HT-29 (cell line): Measurements from ENCODE around the gene PTPDC1. TPM values are rescaled to one million over a fixed set of nuclear protein-coding genes. Genes with fewer than 3 reads are reported as not detected.

Source experiments
- DNase-seq: peaks from one replicate; pipeline ENCODE4 v3.0.0-alpha.2; 2015; ENCODE audit warnings: low spot score
- total RNA-seq: library from RNA; depleted of rRNA; stranded (reverse); fragments of >200 nt; shearing (Covaris generic); gene quantifications from 2 replicates; pipeline ENCODE4 v1.2.3, GENCODE V29; 2014; rRNA removed

The PTPDC1 gene
- total RNA-seq = 6.0 and 8.2 TPM in 2 replicates

- DNase-seq = no peak
Measured at GRCh38 chr9:94084314-94084713, at the start of gene PTPDC1. Gene PTPDC1 (plus strand): TSS chr9:94084464. CDS start chr9:94084531, 67 bp downstream.

DNA sequence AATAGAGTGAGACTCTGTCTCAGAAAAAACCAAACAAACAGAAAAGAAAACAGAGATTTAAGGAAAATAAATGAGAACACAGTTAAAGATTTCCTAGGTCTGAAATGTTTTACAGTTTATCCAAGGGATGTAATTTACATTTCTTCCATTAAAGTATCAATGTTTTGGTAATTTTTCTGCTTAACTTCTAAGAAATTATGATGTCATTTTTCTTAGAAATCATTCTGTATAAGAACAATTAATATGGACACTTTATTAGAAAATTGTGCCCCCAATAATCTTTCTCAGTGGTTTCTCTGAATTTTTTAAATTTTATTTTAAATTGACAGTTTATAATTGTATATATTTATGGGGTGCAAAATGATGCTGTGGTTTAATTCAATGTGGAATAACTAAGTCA lies 49.8 kb upstream of the PTPDC1 start:
- no peak for DNase-seq

DNA sequence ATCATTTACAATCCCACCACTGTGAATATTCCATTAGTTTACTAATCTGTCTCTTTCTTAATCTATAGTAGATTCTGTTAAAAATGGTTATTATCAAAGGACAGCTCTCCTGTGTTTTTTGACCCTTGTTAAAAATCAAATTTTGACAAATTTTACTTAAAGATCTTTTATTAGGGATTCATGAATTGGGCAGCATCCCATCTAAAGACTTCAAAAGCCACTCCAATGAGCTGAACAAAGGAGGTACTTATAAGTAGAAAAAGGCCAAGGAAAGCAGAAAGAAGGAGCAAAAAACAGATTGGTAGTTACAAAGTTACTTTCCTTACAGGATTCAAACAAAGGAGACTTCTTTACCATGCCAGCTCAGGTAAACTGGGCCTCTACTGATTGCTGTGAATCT lies 44.5 kb upstream of the PTPDC1 start:
- DNase-seq = no peak

- no peak for DNase-seq
Measured at GRCh38 chr9:94042516-94043360, 41.5 kb upstream of the PTPDC1 start.

DNA sequence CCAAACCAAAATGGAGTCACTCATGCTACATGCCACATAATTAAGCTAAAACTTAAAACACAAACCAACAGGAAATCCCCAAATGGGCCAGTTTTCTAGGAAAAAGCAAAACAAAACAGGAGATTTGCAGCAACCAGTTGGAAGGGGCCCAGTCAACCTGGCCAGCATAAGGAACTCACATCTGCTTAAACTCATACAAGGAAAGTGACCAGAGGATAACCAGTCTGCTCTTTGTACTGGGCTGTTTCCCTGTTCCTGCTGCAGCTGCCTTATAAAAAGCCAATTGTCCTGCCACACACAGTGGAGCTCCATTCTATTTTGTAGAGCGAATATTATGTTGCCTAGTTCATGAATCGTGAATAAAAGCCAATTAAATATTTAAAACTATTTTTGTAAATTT lies 29.5 kb upstream of the PTPDC1 start:
- DNase-seq = no peak

- no peak for DNase-seq
Measured at GRCh38 chr9:94056442-94056974, 27.8 kb upstream of the PTPDC1 start.

DNA sequence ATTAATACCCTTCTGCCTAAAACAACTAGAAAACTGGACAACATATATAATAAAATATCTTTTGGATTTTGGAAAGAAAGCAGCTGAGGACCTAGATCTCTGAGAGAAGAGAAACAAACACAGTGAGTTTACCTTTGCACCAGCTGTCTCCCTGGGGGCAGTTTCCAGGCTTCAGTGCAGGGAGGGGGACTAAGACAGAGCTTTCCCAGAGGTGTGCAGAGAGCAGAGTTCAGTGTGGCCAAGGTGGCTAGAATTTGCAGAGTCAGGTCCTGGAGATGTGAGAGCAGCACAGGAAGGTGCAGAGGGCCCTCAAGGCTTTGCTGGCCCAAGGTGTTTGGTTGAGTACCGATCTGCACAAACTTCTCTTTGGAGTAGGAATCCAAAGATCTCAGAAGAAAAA lies 26.3 kb upstream of the PTPDC1 start:
- no peak for DNase-seq

DNA sequence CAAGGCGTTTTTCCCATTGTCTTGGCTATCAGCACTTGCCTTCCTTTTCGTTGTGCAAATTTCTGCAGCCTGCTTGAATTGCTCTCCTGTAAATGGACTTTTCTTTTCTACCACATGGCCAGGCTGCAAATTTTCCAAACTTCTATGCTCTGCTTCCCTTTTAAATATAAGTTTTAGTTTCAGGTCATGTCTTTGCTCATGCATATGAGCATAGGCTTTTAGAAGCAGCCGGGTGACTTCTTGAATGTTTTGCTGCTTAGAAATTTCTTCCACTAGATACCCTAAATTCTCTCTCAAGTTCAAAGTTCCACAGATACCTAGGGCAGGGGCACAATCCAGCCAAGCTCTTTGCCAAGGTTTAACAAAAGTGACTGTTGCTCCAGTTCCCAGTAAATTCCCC lies 22.4 kb upstream of the PTPDC1 start:
- no peak for DNase-seq

GRCh38 chr9:94065535-94065961 lies 18.7 kb upstream of the PTPDC1 start:
- DNase-seq = peak; percentile 87

- no peak for DNase-seq
Measured at GRCh38 chr9:94068257-94068656, 16.0 kb upstream of the PTPDC1 start.

GRCh38 chr9:94076557-94076956 lies 7.7 kb upstream of the PTPDC1 start:
- no peak for DNase-seq

GRCh38 chr9:94078086-94078485 lies 6.2 kb upstream of the PTPDC1 start:
- DNase-seq = no peak

DNA sequence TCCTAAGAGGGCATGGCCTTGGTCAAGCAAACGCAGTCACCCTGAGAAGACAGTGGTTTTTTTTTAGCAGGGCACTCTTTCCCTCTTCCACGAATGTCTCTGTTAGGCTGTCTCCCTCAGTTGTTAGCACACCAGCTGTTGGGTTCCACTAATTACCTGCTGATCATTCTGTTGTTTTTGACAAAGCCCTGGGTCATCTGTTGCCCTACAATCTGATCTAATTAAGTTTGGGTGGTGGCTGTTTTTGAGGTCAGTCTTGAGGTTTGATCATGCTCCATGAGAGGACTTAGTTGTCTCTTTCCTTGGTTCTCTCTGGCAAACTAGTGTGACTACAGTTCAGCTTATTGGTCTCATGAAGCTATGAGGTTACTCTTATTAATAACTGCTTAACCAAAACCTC lies 5.0 kb upstream of the PTPDC1 start:
- DNase-seq = no peak

GRCh38 chr9:94080249-94080648 lies 4.0 kb upstream of the PTPDC1 start:
- DNase-seq = no peak

DNA sequence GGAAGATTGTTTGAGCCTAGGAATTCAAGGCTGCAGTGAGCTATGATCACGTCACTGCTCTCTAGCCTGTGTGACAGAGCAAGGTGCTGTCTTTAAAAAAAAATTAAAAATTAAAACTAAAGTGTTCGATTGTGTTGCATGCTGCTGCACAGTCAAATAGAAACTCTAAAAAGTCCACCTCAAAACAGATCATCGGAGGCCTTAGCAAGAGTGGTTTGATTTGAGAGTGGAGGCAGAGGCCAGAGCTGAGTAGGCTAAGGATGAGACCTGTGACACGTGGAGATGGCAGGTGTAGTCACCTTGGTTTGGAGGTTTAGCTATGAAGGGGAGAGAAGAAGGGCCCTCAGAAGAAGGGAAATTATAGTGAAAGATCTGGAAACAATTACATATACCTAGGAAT lies 2.8 kb upstream of the PTPDC1 start:
- DNase-seq = no peak

DNA sequence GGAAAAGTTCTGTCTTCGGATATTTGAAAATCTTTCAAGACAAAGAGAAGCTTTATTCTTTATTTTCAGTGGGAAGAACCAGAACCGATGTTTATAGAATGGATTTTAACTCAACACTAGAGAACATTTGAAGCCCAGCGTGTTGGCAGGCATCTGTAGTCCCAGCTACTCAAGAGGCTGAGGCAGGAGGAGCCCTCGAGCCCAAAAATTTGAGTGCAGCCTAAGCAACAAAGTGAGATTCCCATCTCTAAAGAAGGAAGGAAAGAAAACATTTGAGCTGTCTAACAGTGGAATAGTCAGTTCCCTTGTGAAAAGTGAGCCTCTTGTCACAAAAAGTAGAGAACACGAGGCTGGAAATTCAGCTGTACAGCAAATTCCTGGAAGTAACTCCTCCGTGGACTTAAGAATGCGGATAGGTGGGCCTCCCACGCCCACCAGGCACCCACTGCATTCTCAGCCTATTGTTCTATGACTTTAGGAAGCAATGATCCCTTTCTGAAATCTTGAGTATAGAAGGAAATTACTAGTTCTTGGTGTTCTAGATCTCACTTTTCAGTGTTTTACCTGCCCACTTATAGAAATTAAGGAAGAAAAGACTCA lies 2.3 kb upstream of the PTPDC1 start:
- DNase-seq = no peak

GRCh38 chr9:94082553-94082952 lies 1.7 kb upstream of the PTPDC1 start:
- no peak for DNase-seq

DNA sequence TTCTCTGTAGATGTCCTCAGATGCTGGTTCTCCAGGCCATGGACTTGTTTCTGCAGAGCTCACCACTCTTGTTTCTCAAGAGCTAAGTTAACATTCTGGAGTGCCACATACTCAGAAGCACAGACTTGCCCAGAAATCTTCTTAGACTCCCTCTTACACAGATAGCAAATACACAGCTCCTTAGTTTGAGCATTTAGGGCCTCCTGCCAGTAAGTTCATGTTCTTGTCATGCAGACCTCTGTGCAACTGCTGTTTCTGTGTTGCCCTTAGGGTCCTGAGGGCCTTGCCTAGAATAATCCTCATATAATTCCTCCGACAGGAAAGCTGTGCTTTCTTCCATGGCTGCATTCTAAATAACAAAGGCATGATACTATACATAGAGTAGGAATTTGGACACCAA lies 1.3 kb upstream of the PTPDC1 start:
- no peak for DNase-seq

DNA sequence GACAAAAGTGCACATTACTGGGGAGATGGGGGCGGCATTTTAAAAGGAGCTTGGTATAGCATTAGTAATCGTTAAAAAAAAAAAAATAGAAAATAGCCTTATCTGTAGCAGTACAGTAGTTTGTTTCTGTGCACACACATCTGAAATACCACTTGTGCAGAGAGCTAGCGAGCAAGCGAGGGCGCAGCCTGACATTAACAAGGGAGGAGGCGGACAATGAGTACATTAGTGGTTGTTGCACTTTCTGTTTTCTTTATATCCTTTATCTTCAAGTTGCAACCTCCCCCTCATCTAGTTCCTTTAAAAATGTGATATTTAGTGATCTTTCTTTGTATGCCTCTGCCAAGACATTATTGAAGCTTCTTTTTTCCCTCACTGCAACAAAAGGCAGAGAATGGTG lies 880 bp upstream of the PTPDC1 start:
- DNase-seq = no peak

DNA sequence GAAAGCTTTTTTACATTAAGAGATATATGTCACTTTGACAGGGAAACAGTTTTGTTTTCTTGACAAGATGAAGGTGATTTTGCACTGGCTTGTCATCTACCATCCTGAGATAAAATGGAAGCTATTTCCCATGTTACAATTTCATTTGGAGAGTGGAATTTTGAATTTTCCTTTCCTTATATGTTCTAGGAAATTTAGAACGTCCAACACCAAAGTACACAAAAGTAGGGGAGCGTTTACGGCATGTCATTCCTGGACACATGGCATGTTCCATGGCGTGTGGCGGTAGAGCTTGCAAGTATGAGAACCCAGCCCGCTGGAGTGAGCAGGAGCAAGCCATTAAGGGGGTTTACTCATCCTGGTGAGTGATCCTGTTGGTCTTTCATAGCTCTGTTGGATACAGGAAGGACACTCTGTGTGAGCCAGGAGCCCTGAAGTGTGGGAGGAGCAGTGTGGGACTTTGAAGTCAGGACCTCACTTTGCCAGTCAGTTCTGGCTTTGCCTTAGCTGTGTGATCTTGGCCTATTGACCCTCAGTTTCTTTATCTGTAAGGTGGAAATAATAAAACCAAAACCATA lies 887 bp downstream of the PTPDC1 start:
- no peak for DNase-seq

DNA sequence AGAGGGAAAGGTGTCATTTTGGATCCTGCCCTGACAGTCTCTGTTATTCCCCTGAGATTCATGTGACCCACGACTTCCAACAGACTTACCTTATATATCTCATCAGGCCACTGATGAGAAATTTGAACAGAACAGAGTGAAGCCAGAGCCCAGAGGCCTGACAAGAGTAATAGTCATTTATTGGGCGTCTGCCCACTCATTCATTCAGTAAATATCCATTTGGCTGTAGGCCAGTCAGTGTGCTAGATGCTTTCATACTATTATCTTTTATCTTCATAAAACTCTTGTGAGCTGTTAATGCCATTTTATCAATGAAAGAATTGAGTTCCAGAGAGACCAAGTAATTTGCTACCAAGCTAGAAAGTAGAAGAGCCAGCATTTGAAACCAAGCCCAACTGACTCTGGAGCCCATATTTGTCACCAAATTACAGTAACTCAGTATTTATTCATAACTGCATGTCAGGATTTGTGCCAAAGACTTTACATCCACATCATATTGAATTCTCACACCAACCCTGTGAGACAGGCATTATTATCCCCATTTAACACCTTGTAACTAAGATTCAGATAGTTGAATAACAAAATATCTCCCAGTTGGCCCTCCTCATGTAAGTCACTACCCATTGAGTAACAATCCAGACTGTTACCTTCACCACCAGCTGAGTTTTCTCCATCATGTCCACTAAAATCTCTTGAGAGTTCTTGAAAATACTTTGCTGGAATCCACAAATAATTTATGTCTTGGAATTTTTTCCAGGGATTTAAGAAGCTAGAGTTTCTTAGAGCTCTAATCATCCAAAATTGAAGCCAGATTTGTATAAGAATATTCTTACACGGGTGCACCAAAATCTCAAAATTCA lies 2.5 kb downstream of the PTPDC1 start:
- DNase-seq = no peak
